Adipocyte (in vitro differentiated cells): ENCODE results near the gene WDR74.

Experiments used
- DNase-seq: peaks from one replicate; pipeline ENCODE4 v3.0.0-alpha.2; 2015; ENCODE audit warnings: low read depth
- H3K27me3 ChIP-seq: replicated peaks from 2 replicates; pipeline ENCODE4 v1.7.0; 2013; ENCODE audit warnings: mild to moderate bottlenecking, low read length, moderate library complexity; ENCODE audit not compliant: control insufficient read depth, insufficient read depth
- H3K36me3 ChIP-seq: 2 replicates; pipeline ENCODE4 v1.7.0; 2013; ENCODE audit warnings: low read length, mild to moderate bottlenecking, moderate library complexity; ENCODE audit not compliant: control insufficient read depth, insufficient read depth, severe bottlenecking
- H3K4me1 ChIP-seq: 2 replicates; pipeline ENCODE4 v1.7.0; 2013; ENCODE audit warnings: mild to moderate bottlenecking, low read length, moderate library complexity; ENCODE audit not compliant: control insufficient read depth, insufficient read depth
- H3K4me3 ChIP-seq: 2 replicates; pipeline ENCODE4 v1.7.0; 2013; ENCODE audit warnings: mild to moderate bottlenecking, low read length, moderate library complexity
- H3K9ac ChIP-seq: 2 replicates; pipeline ENCODE4 v1.7.0; 2013; ENCODE audit warnings: mild to moderate bottlenecking, low read length, moderate library complexity
- H3K9me3 ChIP-seq: 2 replicates; pipeline ENCODE4 v1.7.0; 2013; ENCODE audit warnings: mild to moderate bottlenecking, low read length, moderate library complexity; ENCODE audit not compliant: control insufficient read depth

The WDR74 gene

DNA sequence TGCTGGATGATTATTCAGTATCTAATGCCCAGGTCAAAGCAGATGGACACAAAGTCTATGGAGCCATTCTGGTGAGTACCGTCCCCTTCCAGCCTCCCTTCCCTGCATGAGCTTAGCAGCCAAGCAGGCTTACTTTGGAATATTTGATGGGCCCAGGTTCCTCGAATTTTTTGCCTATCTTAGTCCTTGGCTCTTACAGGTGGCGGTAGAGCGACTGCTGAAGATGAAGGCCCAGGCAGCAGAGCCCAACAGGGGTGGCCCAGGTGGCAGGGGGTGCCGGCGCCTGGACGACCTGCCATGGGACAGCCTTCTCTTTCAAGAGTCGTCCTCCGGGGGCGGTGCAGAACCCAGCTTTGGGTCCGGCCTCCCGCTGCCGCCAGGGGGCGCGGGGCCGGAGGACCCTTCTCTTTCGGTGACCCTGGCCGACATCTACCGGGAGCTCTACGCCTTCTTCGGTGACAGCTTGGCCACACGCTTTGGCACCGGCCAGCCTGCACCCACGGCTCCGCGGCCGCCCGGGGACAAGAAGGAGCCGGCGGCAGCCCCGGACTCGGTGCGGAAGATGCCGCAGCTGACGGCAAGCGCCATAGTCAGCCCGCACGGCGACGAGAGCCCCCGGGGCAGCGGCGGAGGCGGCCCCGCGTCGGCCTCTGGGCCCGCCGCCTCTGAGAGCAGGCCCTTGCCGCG is 52.9 kb downstream of the WDR74 start:
- Histone ChIP-seq H3K4me3 (peak overlapping the region; percentile 89), H3K9me3 (no peaks in the 10 kb centered on the region), H3K9ac (peak overlapping the region; percentile 89), H3K4me1 (peaks cover 25% of the 10 kb centered on the region), H3K36me3 (peaks cover 35% of the 10 kb centered on the region), H3K27me3 (no peaks in the 10 kb centered on the region)
- peak; percentile 97 for DNase-seq
